NCI-H2227 (cell line): ENCODE results near the gene SEMA5B.

Source experiments
- DNase-seq: peaks from one replicate; lab custom pipeline; 2025; ENCODE audit not compliant: unreplicated experiment; lab: John Stamatoyannopoulos, UW

The SEMA5B gene

GRCh38 chr3:122908251-122908650 is 119.3 kb downstream of the SEMA5B start:
- DNase-seq, result no peak

- DNase-seq, result no peak
Observed at GRCh38 chr3:122907471-122907870, 120.1 kb downstream of the SEMA5B start.

GRCh38 chr3:122903171-122903570 is 124.4 kb downstream of the SEMA5B start:
- DNase-seq, result no peak

- DNase-seq, result no peak
Observed at GRCh38 chr3:122902326-122902725, 125.2 kb downstream of the SEMA5B start.

- DNase-seq, result no peak
Observed at GRCh38 chr3:122898298-122898697, 129.3 kb downstream of the SEMA5B start.

GRCh38 chr3:122893754-122894668 is 133.6 kb downstream of the SEMA5B start:
- no peak for DNase-seq

GRCh38 chr3:122893282-122893681 is 134.3 kb downstream of the SEMA5B start:
- DNase-seq, result no peak

GRCh38 chr3:122892118-122892960 is 135.2 kb downstream of the SEMA5B start:
- no peak for DNase-seq

GRCh38 chr3:122890720-122891220 is 136.8 kb downstream of the SEMA5B start:
- DNase-seq, result no peak

- no peak for DNase-seq
Observed at GRCh38 chr3:122890077-122890719, 137.4 kb downstream of the SEMA5B start.

- DNase-seq, result no peak
Observed at GRCh38 chr3:122886946-122887345, 140.6 kb downstream of the SEMA5B start.

- no peak for DNase-seq
Observed at GRCh38 chr3:122886251-122886650, 141.3 kb downstream of the SEMA5B start.

GRCh38 chr3:122882361-122882947 is 145.1 kb downstream of the SEMA5B start:
- DNase-seq, result no peak

GRCh38 chr3:122880624-122881023 is 146.9 kb downstream of the SEMA5B start:
- no peak for DNase-seq

GRCh38 chr3:122880173-122880572 is 147.4 kb downstream of the SEMA5B start:
- DNase-seq, result no peak

GRCh38 chr3:122875547-122876127 is 151.9 kb downstream of the SEMA5B start:
- no peak for DNase-seq

GRCh38 chr3:122873741-122874515 is 153.6 kb downstream of the SEMA5B start:
- DNase-seq, result no peak

- no peak for DNase-seq
Observed at GRCh38 chr3:122868322-122868721, 159.2 kb downstream of the SEMA5B start.

- DNase-seq, result no peak
Observed at GRCh38 chr3:122864498-122864897, 163.1 kb downstream of the SEMA5B start.

- DNase-seq, result no peak
Observed at GRCh38 chr3:122862381-122862780, 165.2 kb downstream of the SEMA5B start.
